Activated naive CD8-positive, alpha-beta T cell treated with anti-CD3 and anti-CD28 coated beads, Interleukin-2, amount 50 U/mL, for 24 hours (primary cell): ENCODE measurements around the gene BMP8B.
"Not testable (repeated sequence)": the region's sequence is repeated elsewhere in the genome, so short reads cannot be mapped to it uniquely, and the experiment has no call there.

Experiments
- ATAC-seq: fragments of 150-1000 bp; cut with Tn5 transposase; one replicate; pipeline ENCODE4 v1.10.0; 2021
- DNase-seq: peaks from one replicate; pipeline ENCODE4 v3.0.0; 2021
- H3K27ac Mint-ChIP-seq: one replicate; pipeline ENCODE4 v1.8.0; 2021; ENCODE audit warnings: mild to moderate bottlenecking, mixed read lengths
- H3K27me3 Mint-ChIP-seq: one replicate; pipeline ENCODE4 v1.8.0; 2021; ENCODE audit warnings: mixed read lengths
- H3K36me3 Mint-ChIP-seq: one replicate; pipeline ENCODE4 v1.8.0; 2021; ENCODE audit warnings: low read depth, mixed read lengths
- H3K4me1 Mint-ChIP-seq: one replicate; pipeline ENCODE4 v1.8.0; 2021; ENCODE audit warnings: mixed read lengths
- H3K4me3 Mint-ChIP-seq: one replicate; pipeline ENCODE4 v1.8.0; 2021; ENCODE audit warnings: mild to moderate bottlenecking, moderate library complexity, mixed read lengths
- H3K9me3 Mint-ChIP-seq: one replicate; pipeline ENCODE4 v1.8.0; 2021; ENCODE audit warnings: mixed read lengths

The BMP8B gene

GRCh38 chr1:39788758-39789570, at the start of gene BMP8B:
Gene BMP8B, minus strand, starts transcription at chr1:39788865. Its CDS starts 380 bp downstream, at chr1:39788485.
- peak; percentile 51 for DNase-seq
- peak; percentile 56 for ATAC-seq
- Mint-ChIP-seq H3K9me3 (no peaks in the 10 kb centered on the region), H3K4me3 (peak within 1 kb of the TSS; percentile 65), H3K27me3 (peaks cover 32% of the 10 kb centered on the region), H3K4me1 (peaks cover 8% of the 10 kb centered on the region), H3K27ac (no peak within 1 kb of the TSS), H3K36me3 (no peaks in the 10 kb centered on the region)

GRCh38 chr1:39836595-39837110, 48.0 kb upstream of the BMP8B start:
- no peaks in the 10 kb centered on the region for H3K9me3 Mint-ChIP-seq
- no peak overlapping the region for H3K27ac Mint-ChIP-seq
- H3K36me3 Mint-ChIP-seq = peaks cover 34% of the 10 kb centered on the region
- ATAC-seq (no peak), DNase-seq (no peak)
- H3K4me1 Mint-ChIP-seq = peaks cover 2% of the 10 kb centered on the region
- H3K4me3 Mint-ChIP-seq = no peak overlapping the region
- H3K27me3 Mint-ChIP-seq = no peaks in the 10 kb centered on the region

- Mint-ChIP-seq H3K36me3 (peaks cover 28% of the 10 kb centered on the region), H3K27ac (no peak overlapping the region), H3K4me1 (no peaks in the 10 kb centered on the region), H3K9me3 (no peaks in the 10 kb centered on the region), H3K27me3 (no peaks in the 10 kb centered on the region), H3K4me3 (no peak overlapping the region)
- no peak for DNase-seq
- ATAC-seq = no peak
These were observed 47.4 kb upstream of the BMP8B start for GRCh38 chr1:39835935-39836594.

- H3K4me3 Mint-ChIP-seq = no peak overlapping the region
- ATAC-seq = no peak
- H3K27me3 Mint-ChIP-seq = no peaks in the 10 kb centered on the region
These were observed 46.4 kb upstream of the BMP8B start for GRCh38 chr1:39835110-39835509.

GRCh38 chr1:39833621-39834385, 45.1 kb upstream of the BMP8B start:
- H3K4me3 Mint-ChIP-seq = no peak overlapping the region
- DNase-seq = no peak

More at GRCh38 chr1:39835110-39835509, 46.4 kb upstream of the BMP8B start:
- no peak overlapping the region for H3K27ac Mint-ChIP-seq
- no peaks in the 10 kb centered on the region for H3K4me1 Mint-ChIP-seq
- no peaks in the 10 kb centered on the region for H3K9me3 Mint-ChIP-seq
- peaks cover 20% of the 10 kb centered on the region for H3K36me3 Mint-ChIP-seq
- no peak for DNase-seq

GRCh38 chr1:39833121-39833520, 44.5 kb upstream of the BMP8B start:
- no peaks in the 10 kb centered on the region for H3K4me1 Mint-ChIP-seq
- no peak overlapping the region for H3K4me3 Mint-ChIP-seq
- H3K9me3 Mint-ChIP-seq = no peaks in the 10 kb centered on the region
- DNase-seq (no peak), ATAC-seq (no peak)
- peaks cover 5% of the 10 kb centered on the region for H3K36me3 Mint-ChIP-seq
- peaks cover 3% of the 10 kb centered on the region for H3K27me3 Mint-ChIP-seq
- no peak overlapping the region for H3K27ac Mint-ChIP-seq

More at GRCh38 chr1:39833621-39834385, 45.1 kb upstream of the BMP8B start:
- H3K36me3 Mint-ChIP-seq = peaks cover 9% of the 10 kb centered on the region
- no peaks in the 10 kb centered on the region for H3K9me3 Mint-ChIP-seq
- H3K4me1 Mint-ChIP-seq = no peaks in the 10 kb centered on the region
- ATAC-seq = no peak
- H3K27ac Mint-ChIP-seq = no peak overlapping the region
- H3K27me3 Mint-ChIP-seq = peaks cover 2% of the 10 kb centered on the region

GRCh38 chr1:39832294-39832693, 43.6 kb upstream of the BMP8B start:
- H3K36me3 Mint-ChIP-seq = no peaks in the 10 kb centered on the region
- no peak overlapping the region for H3K27ac Mint-ChIP-seq
- ATAC-seq = no peak

GRCh38 chr1:39829791-39830533, 41.3 kb upstream of the BMP8B start:
- ATAC-seq (no peak), DNase-seq (no peak)
- Mint-ChIP-seq H3K27me3 (peaks cover 5% of the 10 kb centered on the region), H3K27ac (no peak overlapping the region), H3K4me3 (no peak overlapping the region), H3K4me1 (no peaks in the 10 kb centered on the region), H3K36me3 (no peaks in the 10 kb centered on the region), H3K9me3 (no peaks in the 10 kb centered on the region)

More at GRCh38 chr1:39832294-39832693, 43.6 kb upstream of the BMP8B start:
- no peak for DNase-seq
- Mint-ChIP-seq H3K9me3 (no peaks in the 10 kb centered on the region), H3K4me1 (no peaks in the 10 kb centered on the region), H3K4me3 (no peak overlapping the region), H3K27me3 (peaks cover 3% of the 10 kb centered on the region)

- no peaks in the 10 kb centered on the region for H3K9me3 Mint-ChIP-seq
- ATAC-seq (no peak), DNase-seq (no peak)
- no peak overlapping the region for H3K27ac Mint-ChIP-seq
- H3K36me3 Mint-ChIP-seq = no peaks in the 10 kb centered on the region
- H3K4me3 Mint-ChIP-seq = no peak overlapping the region
- H3K27me3 Mint-ChIP-seq = peaks cover 7% of the 10 kb centered on the region
- H3K4me1 Mint-ChIP-seq = no peaks in the 10 kb centered on the region
These were observed 40.1 kb upstream of the BMP8B start for GRCh38 chr1:39828734-39829133.

- H3K27me3 Mint-ChIP-seq, H3K27ac Mint-ChIP-seq, H3K4me3 Mint-ChIP-seq, ATAC-seq, H3K4me1 Mint-ChIP-seq, H3K36me3 Mint-ChIP-seq, H3K9me3 Mint-ChIP-seq, DNase-seq: not testable (repeated sequence)
These were observed 39.6 kb upstream of the BMP8B start for GRCh38 chr1:39828255-39828654.

- Mint-ChIP-seq H3K9me3 (no peaks in the 10 kb centered on the region), H3K4me1 (no peaks in the 10 kb centered on the region), H3K27me3 (peaks cover 9% of the 10 kb centered on the region), H3K4me3 (no peak overlapping the region), H3K36me3 (no peaks in the 10 kb centered on the region), H3K27ac (no peak overlapping the region)
- no peak for DNase-seq
- ATAC-seq = no peak
These were observed 38.5 kb upstream of the BMP8B start for GRCh38 chr1:39827201-39827600.

GRCh38 chr1:39826583-39826982, 37.9 kb upstream of the BMP8B start:
- DNase-seq (no peak), ATAC-seq (no peak)
- Mint-ChIP-seq H3K27ac (no peak overlapping the region), H3K4me3 (no peak overlapping the region), H3K4me1 (no peaks in the 10 kb centered on the region), H3K9me3 (no peaks in the 10 kb centered on the region), H3K27me3 (peaks cover 12% of the 10 kb centered on the region), H3K36me3 (no peaks in the 10 kb centered on the region)

- H3K4me1 Mint-ChIP-seq = no peaks in the 10 kb centered on the region
- no peaks in the 10 kb centered on the region for H3K36me3 Mint-ChIP-seq
- H3K27ac Mint-ChIP-seq = no peak overlapping the region
- H3K4me3 Mint-ChIP-seq = no peak overlapping the region
- H3K9me3 Mint-ChIP-seq = no peaks in the 10 kb centered on the region
- ATAC-seq (no peak), DNase-seq (no peak)
- peaks cover 12% of the 10 kb centered on the region for H3K27me3 Mint-ChIP-seq
These were observed 36.8 kb upstream of the BMP8B start for GRCh38 chr1:39825432-39825941.

- not testable (repeated sequence) for H3K27ac Mint-ChIP-seq, DNase-seq, H3K9me3 Mint-ChIP-seq, H3K36me3 Mint-ChIP-seq, H3K4me1 Mint-ChIP-seq, ATAC-seq, H3K4me3 Mint-ChIP-seq
- H3K27me3 Mint-ChIP-seq = peaks cover 10% of the 10 kb centered on the region
These were observed 34.8 kb upstream of the BMP8B start for GRCh38 chr1:39823450-39823849.
